Activated naive CD4-positive, alpha-beta T cell treated with anti-CD3 and anti-CD28 coated beads, Interleukin-2, amount 10 ng/mL, durations not matched to agents 7 days and 5 days (primary cell): Measurements from ENCODE around the gene LMO1.

Experiments
- CTCF ChIA-PET: fragments of 350-600 bp; sonication (Branson Sonifier 250); formaldehyde crosslinking; loops from one replicate; lab custom pipeline; 2021; ENCODE audit warnings: antibody characterized with exemption; lab: Charles Lee
- DNase-seq: peaks from one replicate; pipeline ENCODE4 v3.0.0-alpha.2; 2020
- H3K27ac Mint-ChIP-seq: one replicate; pipeline ENCODE4 v1.8.0; 2021; ENCODE audit warnings: mild to moderate bottlenecking, moderate library complexity, mixed read lengths
- H3K27me3 Mint-ChIP-seq: one replicate; pipeline ENCODE4 v1.8.0; 2021; ENCODE audit warnings: mild to moderate bottlenecking, mixed read lengths
- H3K36me3 Mint-ChIP-seq: one replicate; pipeline ENCODE4 v1.8.0; 2021; ENCODE audit warnings: mixed read lengths
- H3K4me1 Mint-ChIP-seq: one replicate; pipeline ENCODE4 v1.8.0; 2021; ENCODE audit warnings: mixed read lengths
- H3K4me3 Mint-ChIP-seq: one replicate; pipeline ENCODE4 v1.8.0; 2021; ENCODE audit warnings: mild to moderate bottlenecking, moderate library complexity, mixed read lengths
- H3K9me3 Mint-ChIP-seq: one replicate; pipeline ENCODE4 v1.8.0; 2021; ENCODE audit warnings: mixed read lengths

The LMO1 gene

DNA sequence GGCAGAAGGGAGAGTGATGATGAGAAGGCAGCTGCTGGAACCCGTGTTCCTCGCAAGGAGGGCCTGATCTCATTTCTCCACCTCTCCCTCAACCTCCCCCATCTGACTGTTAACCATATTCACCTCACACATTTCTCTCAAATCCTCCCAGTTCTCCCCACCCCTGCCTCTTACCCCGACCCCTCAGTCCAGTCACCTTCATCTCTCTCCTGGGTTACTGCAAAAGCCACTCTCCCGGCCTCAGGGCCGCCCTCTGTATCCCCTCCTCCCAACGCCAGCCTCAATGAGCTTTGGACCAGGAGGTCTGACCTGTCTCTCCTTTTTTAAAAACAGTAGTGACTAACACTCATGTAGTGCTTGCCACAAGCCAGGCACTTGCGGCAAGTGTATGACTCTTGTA lies 29.5 kb upstream of the LMO1 start:
- CTCF ChIA-PET, result no interaction called here
- Mint-ChIP-seq H3K27me3 (peaks cover 8% of the 10 kb centered on the region), H3K9me3 (no peaks in the 10 kb centered on the region), H3K4me1 (no peaks in the 10 kb centered on the region), H3K36me3 (no peaks in the 10 kb centered on the region), H3K4me3 (no peak overlapping the region), H3K27ac (no peak overlapping the region)
- DNase-seq, result no peak

DNA sequence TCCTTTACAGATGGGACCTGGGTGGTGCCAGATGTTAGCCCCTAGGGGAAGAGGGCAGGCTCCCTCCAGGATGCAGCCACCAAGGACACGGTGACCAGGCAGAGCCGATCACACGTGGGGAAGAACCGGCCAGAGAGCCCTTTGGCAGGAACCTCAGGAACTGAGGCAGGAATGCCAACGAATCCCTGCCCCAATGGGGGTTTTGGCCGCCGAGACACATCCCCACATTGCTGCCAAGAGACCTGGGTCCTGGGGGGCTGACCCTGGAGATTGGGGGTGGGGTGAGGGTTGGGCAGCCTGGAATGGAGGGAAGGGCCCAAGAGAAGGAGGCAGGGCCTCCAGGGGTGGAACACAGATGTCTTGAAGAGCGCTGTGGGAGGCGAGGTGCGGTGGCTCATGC lies 28.7 kb upstream of the LMO1 start:
- H3K36me3 Mint-ChIP-seq, result no peaks in the 10 kb centered on the region
- CTCF ChIA-PET, result no interaction called here
- H3K4me1 Mint-ChIP-seq, result no peaks in the 10 kb centered on the region
- H3K27me3 Mint-ChIP-seq, result peaks cover 3% of the 10 kb centered on the region
- DNase-seq, result no peak
- H3K4me3 Mint-ChIP-seq, result no peak overlapping the region
- H3K27ac Mint-ChIP-seq, result no peak overlapping the region
- H3K9me3 Mint-ChIP-seq, result no peaks in the 10 kb centered on the region

DNA sequence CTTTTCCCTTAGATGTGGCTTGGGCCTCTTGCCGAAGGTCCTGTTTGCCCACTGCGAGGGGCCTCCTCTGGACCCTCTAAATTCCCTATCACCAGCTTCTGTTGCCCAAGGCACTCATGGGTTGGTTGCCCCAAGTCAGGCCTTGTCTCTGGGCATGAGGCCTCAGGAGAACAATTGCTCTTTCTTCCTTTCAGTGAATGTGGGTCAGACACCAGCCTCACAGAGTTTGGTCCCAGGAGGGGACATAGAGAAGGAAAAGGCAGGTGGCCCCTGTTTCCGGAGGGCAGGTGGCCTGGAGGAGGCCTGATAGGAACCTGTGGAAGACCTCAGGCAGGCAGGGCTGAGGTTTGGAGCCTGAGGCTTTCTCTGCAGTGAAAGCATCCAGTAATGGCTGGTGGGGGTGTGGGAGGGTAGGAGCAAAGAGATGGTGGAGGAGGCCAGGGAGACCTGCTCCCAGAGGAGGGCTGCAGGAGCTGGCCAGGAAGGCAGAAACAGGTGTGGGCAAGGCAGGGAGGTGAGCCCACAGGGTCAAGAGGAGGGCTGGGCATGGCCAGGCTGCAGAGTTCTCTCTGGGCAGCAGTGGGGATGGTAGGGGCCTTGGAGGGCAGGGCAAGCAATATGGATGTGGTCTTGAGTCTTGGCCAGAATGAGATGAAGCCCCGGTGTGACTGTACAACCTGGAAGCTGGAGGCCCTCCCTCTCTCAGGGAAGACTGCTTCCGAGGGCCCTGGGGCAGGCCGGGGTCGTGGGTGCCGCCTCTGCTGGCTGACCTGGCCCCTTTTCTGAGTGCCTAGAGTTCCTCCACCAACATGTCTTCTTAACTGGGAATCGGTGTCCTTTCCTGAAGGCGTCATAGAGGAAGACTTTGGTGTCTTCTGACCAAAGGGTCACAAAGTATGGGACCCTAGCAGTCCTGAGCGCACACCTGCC lies 28.0 kb upstream of the LMO1 start:
- CTCF ChIA-PET, result no interaction called here
- Mint-ChIP-seq H3K36me3 (no peaks in the 10 kb centered on the region), H3K4me1 (no peaks in the 10 kb centered on the region)

DNA sequence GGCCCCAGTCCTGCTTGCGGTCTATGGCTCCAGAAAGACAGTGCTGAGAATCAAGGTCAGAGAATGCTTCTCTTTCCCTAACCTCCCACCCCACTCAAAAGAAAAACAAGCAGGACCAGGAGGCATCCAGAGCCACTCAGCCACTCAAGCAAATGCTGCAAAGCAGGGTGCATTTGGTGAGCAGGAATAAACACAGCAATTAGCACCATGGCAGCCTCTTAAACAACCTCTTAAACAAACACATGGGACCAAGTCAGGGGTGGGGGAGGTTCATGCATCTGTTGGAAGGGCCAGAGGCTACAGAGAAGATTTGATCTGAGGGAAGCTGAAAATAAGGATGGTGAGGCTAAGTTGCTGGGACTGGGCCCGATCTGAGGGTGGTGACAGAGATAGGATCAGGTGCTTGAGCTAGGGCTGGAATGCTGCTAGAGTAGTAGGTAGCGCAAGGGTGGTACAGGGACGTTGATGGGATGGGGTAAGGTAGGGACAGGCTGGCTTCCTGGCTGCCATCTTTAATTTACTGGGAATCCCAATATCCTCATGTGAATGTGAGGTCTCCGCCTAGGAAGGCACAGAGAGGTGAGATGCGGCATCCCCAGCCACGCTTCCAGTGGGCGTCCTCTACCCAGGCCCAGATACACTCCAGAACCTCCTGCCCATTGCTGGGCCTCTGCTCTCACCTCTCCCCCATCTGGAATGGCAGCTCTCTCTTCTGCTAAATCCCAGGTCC lies 26.6 kb upstream of the LMO1 start:
- Mint-ChIP-seq H3K4me3 (no peak overlapping the region), H3K9me3 (no peaks in the 10 kb centered on the region), H3K36me3 (no peaks in the 10 kb centered on the region), H3K4me1 (no peaks in the 10 kb centered on the region), H3K27me3 (peaks cover 4% of the 10 kb centered on the region), H3K27ac (no peak overlapping the region)
- CTCF ChIA-PET, result no interaction called here
- DNase-seq, result no peak

More for the DNA sequence above, 28.0 kb upstream of the LMO1 start:
- Mint-ChIP-seq H3K4me3 (no peak overlapping the region), H3K27me3 (no peaks in the 10 kb centered on the region), H3K27ac (no peak overlapping the region), H3K9me3 (no peaks in the 10 kb centered on the region)
- no peak for DNase-seq

GRCh38 chr11:8289492-8289918 lies 25.8 kb upstream of the LMO1 start:
- Mint-ChIP-seq H3K36me3 (no peaks in the 10 kb centered on the region), H3K4me3 (no peak overlapping the region), H3K4me1 (no peaks in the 10 kb centered on the region), H3K27me3 (peaks cover 4% of the 10 kb centered on the region), H3K9me3 (no peaks in the 10 kb centered on the region), H3K27ac (no peak overlapping the region)
- CTCF ChIA-PET, result no interaction called here
- no peak for DNase-seq

DNA sequence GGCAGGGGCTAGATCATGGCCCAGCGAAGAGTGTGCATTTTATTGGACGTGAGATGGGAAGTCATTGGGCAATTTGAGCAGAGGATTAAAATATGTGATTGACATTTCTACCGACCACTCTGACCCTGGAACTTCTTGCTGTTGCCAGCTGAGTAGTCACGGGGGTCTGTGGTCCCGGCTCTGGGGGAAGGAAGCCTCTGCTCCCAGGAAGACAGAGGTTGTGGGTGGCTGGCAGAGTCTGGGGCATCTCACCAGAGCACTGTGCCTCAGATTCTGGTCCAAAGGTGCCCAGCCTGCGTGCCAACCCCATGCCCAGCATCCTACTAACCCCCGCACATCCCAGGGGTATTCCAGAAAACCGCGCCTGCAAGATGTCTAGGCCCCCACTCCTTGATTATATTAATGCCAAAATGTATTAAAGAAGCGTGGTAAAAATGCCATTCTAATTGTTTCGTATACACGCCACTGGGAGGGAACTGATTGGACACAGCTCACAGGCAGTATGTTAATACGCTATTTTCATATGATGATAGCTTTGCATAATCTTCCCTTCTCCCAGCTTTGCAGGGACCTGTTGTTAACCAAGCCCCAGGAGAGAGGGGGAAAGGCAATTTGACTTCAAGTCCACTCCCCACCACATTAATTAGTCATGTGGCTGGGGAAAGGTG lies 25.3 kb upstream of the LMO1 start:
- H3K9me3 Mint-ChIP-seq, result no peaks in the 10 kb centered on the region

GRCh38 chr11:8288166-8288772 lies 24.6 kb upstream of the LMO1 start:
- CTCF ChIA-PET, result no interaction called here
- H3K36me3 Mint-ChIP-seq, result no peaks in the 10 kb centered on the region
- no peaks in the 10 kb centered on the region for H3K9me3 Mint-ChIP-seq
- no peak overlapping the region for H3K27ac Mint-ChIP-seq
- no peak overlapping the region for H3K4me3 Mint-ChIP-seq
- no peak for DNase-seq
- H3K4me1 Mint-ChIP-seq, result no peaks in the 10 kb centered on the region
- H3K27me3 Mint-ChIP-seq, result peaks cover 4% of the 10 kb centered on the region

More for the DNA sequence above, 25.3 kb upstream of the LMO1 start:
- no peaks in the 10 kb centered on the region for H3K4me1 Mint-ChIP-seq
- CTCF ChIA-PET, result no interaction called here
- no peaks in the 10 kb centered on the region for H3K36me3 Mint-ChIP-seq
- DNase-seq, result no peak
- H3K27ac Mint-ChIP-seq, result no peak overlapping the region
- H3K4me3 Mint-ChIP-seq, result no peak overlapping the region
- peaks cover 4% of the 10 kb centered on the region for H3K27me3 Mint-ChIP-seq

GRCh38 chr11:8287703-8288102 lies 24.0 kb upstream of the LMO1 start:
- Mint-ChIP-seq H3K36me3 (no peaks in the 10 kb centered on the region), H3K27ac (no peak overlapping the region), H3K9me3 (no peaks in the 10 kb centered on the region), H3K4me3 (no peak overlapping the region), H3K27me3 (peaks cover 4% of the 10 kb centered on the region), H3K4me1 (no peaks in the 10 kb centered on the region)
- CTCF ChIA-PET, result no interaction called here
- DNase-seq, result no peak

GRCh38 chr11:8287297-8287696 lies 23.6 kb upstream of the LMO1 start:
- no peaks in the 10 kb centered on the region for H3K9me3 Mint-ChIP-seq
- H3K4me3 Mint-ChIP-seq, result no peak overlapping the region
- CTCF ChIA-PET, result no interaction called here
- peaks cover 4% of the 10 kb centered on the region for H3K27me3 Mint-ChIP-seq
- no peak for DNase-seq
- no peaks in the 10 kb centered on the region for H3K36me3 Mint-ChIP-seq
- no peak overlapping the region for H3K27ac Mint-ChIP-seq
- H3K4me1 Mint-ChIP-seq, result no peaks in the 10 kb centered on the region

GRCh38 chr11:8286886-8287285 lies 23.2 kb upstream of the LMO1 start:
- no peak overlapping the region for H3K4me3 Mint-ChIP-seq
- no peaks in the 10 kb centered on the region for H3K9me3 Mint-ChIP-seq
- no peaks in the 10 kb centered on the region for H3K4me1 Mint-ChIP-seq
- H3K27ac Mint-ChIP-seq, result no peak overlapping the region
- no peaks in the 10 kb centered on the region for H3K36me3 Mint-ChIP-seq
- CTCF ChIA-PET, result no interaction called here
- H3K27me3 Mint-ChIP-seq, result peaks cover 4% of the 10 kb centered on the region
- no peak for DNase-seq

- no peak for DNase-seq
- no peaks in the 10 kb centered on the region for H3K36me3 Mint-ChIP-seq
- CTCF ChIA-PET, result no interaction called here
- H3K27ac Mint-ChIP-seq, result no peak overlapping the region
- no peak overlapping the region for H3K4me3 Mint-ChIP-seq
- H3K4me1 Mint-ChIP-seq, result no peaks in the 10 kb centered on the region
- H3K27me3 Mint-ChIP-seq, result peaks cover 4% of the 10 kb centered on the region
- no peaks in the 10 kb centered on the region for H3K9me3 Mint-ChIP-seq
Observed at GRCh38 chr11:8285796-8286195, 22.1 kb upstream of the LMO1 start.

DNA sequence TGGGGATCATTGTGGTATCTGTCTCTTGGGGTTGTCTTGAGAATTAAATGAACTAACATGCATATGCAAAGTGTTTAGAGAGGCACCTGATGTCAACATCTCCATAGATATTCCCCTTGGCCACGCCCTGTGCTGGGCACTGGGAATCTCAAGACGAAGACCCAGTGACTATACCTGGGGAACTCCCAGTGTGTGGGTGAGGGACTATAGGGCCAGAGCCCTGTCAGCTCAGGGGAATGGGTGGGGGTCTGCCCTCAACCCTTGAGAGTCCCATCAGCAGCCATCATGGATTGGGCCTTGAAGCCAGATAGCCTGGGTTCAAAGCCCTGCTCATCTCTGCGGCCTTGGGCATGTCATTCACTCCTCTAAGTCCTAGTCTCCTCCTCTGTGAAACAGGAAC lies 21.6 kb upstream of the LMO1 start:
- CTCF ChIA-PET, result no interaction called here
- H3K36me3 Mint-ChIP-seq, result no peaks in the 10 kb centered on the region
- DNase-seq, result no peak
- no peak overlapping the region for H3K4me3 Mint-ChIP-seq
- peaks cover 4% of the 10 kb centered on the region for H3K27me3 Mint-ChIP-seq
- H3K27ac Mint-ChIP-seq, result no peak overlapping the region
- no peaks in the 10 kb centered on the region for H3K4me1 Mint-ChIP-seq
- H3K9me3 Mint-ChIP-seq, result no peaks in the 10 kb centered on the region

DNA sequence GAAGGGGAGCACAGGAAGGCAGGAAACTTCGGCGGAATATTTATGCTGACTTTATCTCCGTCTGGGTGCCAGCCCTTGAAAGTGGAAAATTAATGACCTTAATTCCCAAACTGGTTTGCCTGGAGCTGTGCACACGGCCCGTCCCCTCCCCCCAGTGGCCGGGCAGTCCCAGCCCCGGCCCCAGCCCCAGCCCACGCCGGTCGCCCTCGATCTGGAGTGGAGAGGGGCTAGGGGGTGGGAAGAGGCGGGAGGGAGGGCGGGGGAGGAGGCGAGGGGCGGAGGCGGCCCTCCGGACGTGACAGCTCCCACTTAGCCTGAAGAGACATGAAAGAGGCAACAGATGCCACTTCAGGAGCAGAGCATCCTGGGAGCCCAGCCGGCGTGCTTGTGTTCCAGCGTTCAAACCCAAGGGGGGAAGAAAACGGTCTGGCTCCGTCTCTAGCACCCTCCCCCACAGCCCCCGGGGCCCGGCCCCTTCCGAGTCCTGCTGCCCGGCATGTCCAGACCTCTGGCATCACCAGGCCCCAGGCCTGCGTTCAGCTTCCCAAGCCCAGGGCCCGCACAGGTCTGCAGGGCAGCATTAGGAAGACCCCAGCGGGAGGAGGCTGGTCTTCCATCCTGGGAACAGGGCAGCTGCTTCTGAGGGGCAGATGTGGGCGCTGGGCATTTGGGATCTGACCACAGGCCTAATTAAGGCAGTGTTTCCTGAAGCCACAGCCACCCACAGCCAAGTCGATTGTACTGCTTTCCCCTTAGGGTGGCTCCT lies 20.0 kb upstream of the LMO1 start:
- no peaks in the 10 kb centered on the region for H3K4me1 Mint-ChIP-seq
- no peak for DNase-seq

GRCh38 chr11:8283100-8283464 lies 19.4 kb upstream of the LMO1 start:
- H3K27me3 Mint-ChIP-seq, result peaks cover 5% of the 10 kb centered on the region
- no peaks in the 10 kb centered on the region for H3K4me1 Mint-ChIP-seq
- H3K36me3 Mint-ChIP-seq, result no peaks in the 10 kb centered on the region
- DNase-seq, result no peak
- H3K9me3 Mint-ChIP-seq, result no peaks in the 10 kb centered on the region
- H3K4me3 Mint-ChIP-seq, result no peak overlapping the region
- H3K27ac Mint-ChIP-seq, result no peak overlapping the region
- CTCF ChIA-PET, result no interaction called here

More for the DNA sequence above, 20.0 kb upstream of the LMO1 start:
- CTCF ChIA-PET, result no interaction called here
- H3K36me3 Mint-ChIP-seq, result no peaks in the 10 kb centered on the region
- H3K9me3 Mint-ChIP-seq, result no peaks in the 10 kb centered on the region
- no peak overlapping the region for H3K4me3 Mint-ChIP-seq
- H3K27me3 Mint-ChIP-seq, result peaks cover 4% of the 10 kb centered on the region
- no peak overlapping the region for H3K27ac Mint-ChIP-seq
